ES-I3 (cell line): ENCODE results near the gene CEACAM1.
"Not testable (repeated sequence)": the region's sequence is repeated elsewhere in the genome, so short reads cannot be mapped to it uniquely, and the experiment has no call there.

Experiments used
- H3K36me3 ChIP-seq: 2 replicates; pipeline ENCODE4 v1.6.1; 2013; ENCODE audit warnings: mild to moderate bottlenecking, low read length, control low read depth, moderate library complexity; ENCODE audit not compliant: insufficient read depth
- H3K4me1 ChIP-seq: 2 replicates; pipeline ENCODE4 v1.6.1; 2013; ENCODE audit warnings: mild to moderate bottlenecking, control low read depth, low read length; ENCODE audit not compliant: insufficient read depth
- H3K9ac ChIP-seq: 2 replicates; pipeline ENCODE4 v1.6.1; 2013; ENCODE audit warnings: low read depth, mild to moderate bottlenecking, low read length, moderate library complexity
- H3K9me3 ChIP-seq: 2 replicates; pipeline ENCODE4 v1.6.1; 2013; ENCODE audit warnings: mild to moderate bottlenecking, low read length, moderate library complexity; ENCODE audit not compliant: control insufficient read depth, insufficient read depth

The CEACAM1 gene

DNA sequence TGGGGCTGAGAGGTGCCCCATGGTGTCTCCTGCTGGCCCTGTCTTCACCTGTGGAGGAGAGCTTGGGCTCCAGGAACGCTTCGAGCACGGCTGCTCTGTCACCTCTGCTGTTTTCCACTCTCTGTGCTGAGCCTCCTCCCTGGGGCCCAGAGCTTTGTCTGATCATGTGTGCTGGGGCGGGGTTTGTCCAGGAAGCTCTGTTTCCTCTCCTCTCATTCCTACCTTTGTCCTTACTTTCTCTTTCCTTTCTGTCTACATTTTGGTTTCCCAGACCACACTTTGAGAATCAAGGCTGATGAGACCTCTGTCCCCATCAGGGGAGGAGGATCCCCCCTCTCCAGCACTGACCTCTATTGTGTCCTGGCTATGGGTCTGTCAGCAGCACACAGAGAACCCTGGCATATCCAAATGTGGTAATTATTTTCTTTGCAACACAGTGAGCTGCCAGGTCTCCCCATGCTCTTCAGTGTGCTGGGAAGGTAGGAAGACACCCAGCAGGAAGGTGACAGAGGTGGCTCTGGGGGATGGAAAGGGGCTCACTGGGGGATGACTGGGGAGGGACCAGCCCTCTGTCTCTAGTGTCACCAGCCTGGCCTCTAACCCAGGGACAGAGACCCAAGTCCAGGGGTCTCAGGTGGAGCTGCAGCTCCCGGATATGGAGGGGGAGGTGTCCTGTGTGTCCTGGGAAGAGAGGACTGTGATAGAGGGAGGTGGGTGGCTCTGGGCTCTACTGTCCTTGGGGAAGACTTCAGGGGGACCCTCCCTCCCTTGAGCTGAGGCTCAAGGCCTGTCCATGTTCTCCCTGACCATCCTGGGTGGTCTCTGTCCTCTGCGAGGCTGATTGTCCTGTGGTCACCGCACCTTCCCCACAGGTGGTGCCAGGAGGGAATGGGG is at the start of gene CEACAM1:
Gene CEACAM1 (minus strand): TSS at position 128 of the 894 bp plus-strand sequence. CDS start 107 bp downstream, at position 21.
- peaks cover 11% of the 10 kb centered on the region; the same call in 1 of the 2 replicates for H3K4me1 ChIP-seq
- no peak within 1 kb of the TSS for H3K9ac ChIP-seq
- H3K36me3 ChIP-seq, result no peaks in the 10 kb centered on the region
- no peaks in the 10 kb centered on the region for H3K9me3 ChIP-seq

DNA sequence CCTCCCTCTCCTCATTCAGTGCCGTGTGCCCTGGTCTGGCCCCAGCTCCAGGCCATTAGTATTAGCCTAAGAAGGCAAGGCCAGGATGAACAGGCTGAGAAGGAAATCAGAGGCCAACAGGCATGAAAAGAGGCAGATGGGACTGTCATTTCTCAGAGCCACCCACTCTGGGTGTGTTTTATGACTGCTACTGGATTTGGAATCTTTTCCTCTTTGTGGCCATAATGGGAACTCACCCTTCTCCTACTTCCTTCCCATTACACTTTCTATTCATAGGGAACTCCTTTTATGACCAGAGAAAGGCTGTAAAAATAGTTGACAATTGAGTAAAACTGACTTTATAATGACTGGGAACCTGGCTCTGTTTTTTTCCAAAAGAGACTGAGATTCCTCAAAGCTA is 48.7 kb upstream of the CEACAM1 start:
- 0 out of 2 replicates have a peak, but pooled peaks cover 3% of the 10 kb centered on the region for H3K4me1 ChIP-seq
- no peaks in the 10 kb centered on the region for H3K36me3 ChIP-seq
- no peaks in the 10 kb centered on the region for H3K9me3 ChIP-seq
- H3K9ac ChIP-seq, result no peak overlapping the region

DNA sequence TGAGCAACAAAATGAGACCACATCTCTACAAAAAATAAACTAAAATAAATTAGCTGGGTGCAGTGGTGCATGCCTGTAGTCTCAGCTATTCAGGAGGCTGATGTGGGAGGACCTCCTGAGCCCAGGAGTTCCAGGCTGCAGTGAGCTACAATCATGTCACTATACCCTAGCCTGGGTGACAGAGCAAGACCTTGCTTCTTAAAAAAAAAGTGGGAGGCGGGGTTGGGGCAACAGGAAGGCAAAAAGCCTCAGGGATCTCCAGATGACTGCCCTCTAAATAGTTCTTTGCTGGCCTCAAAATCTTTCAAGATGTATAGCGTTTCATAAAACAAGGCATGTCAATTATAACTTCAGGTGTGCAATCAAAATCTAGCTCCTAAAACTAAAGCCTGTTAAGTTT is 48.0 kb upstream of the CEACAM1 start:
- no peak overlapping the region for H3K9ac ChIP-seq
- H3K9me3 ChIP-seq, result no peaks in the 10 kb centered on the region
- no peaks in the 10 kb centered on the region for H3K36me3 ChIP-seq
- H3K4me1 ChIP-seq, result 0 out of 2 replicates have a peak, but pooled peaks cover 3% of the 10 kb centered on the region

DNA sequence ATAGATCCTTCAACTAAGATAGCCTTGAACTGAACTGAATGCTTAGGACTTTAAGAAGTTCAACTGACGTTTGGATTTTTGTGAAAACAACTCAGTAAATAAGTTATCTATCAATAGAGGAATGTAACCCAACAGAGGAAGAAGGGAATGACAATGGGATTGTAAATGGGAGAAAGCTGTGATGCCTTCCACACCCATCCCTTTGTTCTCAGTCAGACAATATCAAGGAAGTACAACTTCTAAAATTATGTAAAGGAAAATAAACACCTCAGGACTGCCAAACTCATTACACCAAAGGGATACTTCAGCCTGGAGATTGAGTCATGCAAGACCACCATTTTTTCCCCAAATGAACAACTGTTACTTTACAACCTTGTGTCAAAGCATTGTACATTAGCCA is 45.4 kb upstream of the CEACAM1 start:
- Histone ChIP-seq H3K4me1 (0 out of 2 replicates have a peak, but pooled peaks cover 3% of the 10 kb centered on the region), H3K9ac (no peak overlapping the region), H3K36me3 (no peaks in the 10 kb centered on the region), H3K9me3 (no peaks in the 10 kb centered on the region)

DNA sequence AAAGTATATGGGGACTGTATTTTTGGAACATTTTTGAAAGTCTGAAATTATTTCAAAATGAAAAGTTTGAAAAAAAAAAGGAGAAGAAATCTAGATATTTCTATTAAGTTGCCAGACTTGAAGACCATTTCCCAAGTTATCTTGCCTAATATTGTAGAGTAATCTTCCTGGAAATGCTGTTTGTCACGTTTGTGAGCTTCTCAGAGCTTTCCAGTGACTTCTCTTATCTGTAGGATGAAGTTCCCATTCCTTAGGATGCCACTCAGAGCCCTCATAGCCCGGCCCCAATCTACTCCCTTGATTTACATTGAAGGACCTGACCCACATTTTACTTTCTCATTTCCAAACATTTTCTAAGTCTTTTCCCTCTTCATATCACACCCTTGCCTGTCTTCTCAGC is 42.8 kb upstream of the CEACAM1 start:
- H3K9ac ChIP-seq, result no peak overlapping the region
- 0 out of 2 replicates have a peak, but pooled peaks cover 3% of the 10 kb centered on the region for H3K4me1 ChIP-seq
- no peaks in the 10 kb centered on the region for H3K36me3 ChIP-seq
- H3K9me3 ChIP-seq, result no peaks in the 10 kb centered on the region

DNA sequence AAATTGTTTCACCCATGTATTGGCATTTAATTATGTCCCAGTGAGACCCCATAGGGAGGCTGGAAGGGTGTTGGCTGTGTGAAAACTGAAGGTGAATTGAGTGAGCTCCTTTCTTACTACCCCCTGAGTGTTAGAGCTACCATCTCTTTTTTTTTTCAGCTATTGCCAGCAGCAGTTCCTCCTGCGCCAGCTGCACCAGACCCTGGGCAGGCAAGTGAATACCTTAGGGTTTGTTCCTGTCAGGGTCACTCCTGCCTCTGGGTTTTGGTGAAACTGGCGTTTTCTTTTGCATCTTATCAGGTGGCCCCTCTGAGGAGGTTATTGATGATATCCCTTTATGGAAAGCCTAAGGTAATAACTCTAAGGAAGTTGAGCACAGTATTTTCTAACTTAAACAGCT is 40.9 kb upstream of the CEACAM1 start:
- H3K4me1 ChIP-seq, result 0 out of 2 replicates have a peak, but pooled peaks cover 3% of the 10 kb centered on the region
- no peaks in the 10 kb centered on the region for H3K9me3 ChIP-seq
- no peak overlapping the region for H3K9ac ChIP-seq
- H3K36me3 ChIP-seq, result no peaks in the 10 kb centered on the region

DNA sequence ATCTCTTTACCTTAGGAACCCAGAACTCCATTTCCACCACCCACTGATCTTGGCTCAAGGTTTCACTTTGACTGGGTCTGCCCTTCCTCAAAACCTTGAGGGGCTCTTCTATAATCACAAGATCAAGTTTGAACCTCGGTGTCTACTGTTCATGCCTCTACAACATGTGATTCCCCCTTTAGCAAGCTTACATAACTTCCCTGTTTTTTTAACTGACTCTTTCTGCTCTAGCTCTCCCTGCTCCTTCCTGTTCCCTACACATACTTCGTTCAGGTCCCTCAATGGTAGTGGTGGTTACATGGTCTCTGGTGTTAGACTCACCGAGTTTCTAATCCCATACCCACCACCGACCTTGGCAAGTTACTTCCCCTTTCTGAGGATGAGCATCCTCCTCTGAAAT is 39.7 kb upstream of the CEACAM1 start:
- Histone ChIP-seq H3K4me1 (no peaks in the 10 kb centered on the region), H3K36me3 (no peaks in the 10 kb centered on the region), H3K9me3 (no peaks in the 10 kb centered on the region), H3K9ac (no peak overlapping the region)

DNA sequence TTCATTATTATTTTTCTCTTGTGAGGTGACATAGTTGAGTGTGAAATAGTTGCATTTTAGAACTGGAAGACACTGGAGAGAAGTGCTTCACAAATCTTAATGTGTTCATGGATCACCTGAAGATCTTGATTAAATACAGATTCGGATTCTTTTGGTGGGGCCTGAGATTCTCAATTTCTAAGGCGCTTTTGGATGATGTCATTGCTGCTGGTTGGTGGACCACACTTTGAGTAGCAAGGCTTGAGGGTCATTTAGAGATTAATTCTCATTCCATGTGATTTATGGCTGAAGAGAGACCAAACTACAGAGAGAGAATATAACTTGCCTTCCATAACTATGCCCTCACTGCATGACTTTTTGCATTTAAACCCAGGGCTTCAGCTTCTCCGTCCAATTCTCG is 39.3 kb upstream of the CEACAM1 start:
- H3K9me3 ChIP-seq, result no peaks in the 10 kb centered on the region
- H3K4me1 ChIP-seq, result no peaks in the 10 kb centered on the region
- H3K9ac ChIP-seq, result no peak overlapping the region
- H3K36me3 ChIP-seq, result no peaks in the 10 kb centered on the region

DNA sequence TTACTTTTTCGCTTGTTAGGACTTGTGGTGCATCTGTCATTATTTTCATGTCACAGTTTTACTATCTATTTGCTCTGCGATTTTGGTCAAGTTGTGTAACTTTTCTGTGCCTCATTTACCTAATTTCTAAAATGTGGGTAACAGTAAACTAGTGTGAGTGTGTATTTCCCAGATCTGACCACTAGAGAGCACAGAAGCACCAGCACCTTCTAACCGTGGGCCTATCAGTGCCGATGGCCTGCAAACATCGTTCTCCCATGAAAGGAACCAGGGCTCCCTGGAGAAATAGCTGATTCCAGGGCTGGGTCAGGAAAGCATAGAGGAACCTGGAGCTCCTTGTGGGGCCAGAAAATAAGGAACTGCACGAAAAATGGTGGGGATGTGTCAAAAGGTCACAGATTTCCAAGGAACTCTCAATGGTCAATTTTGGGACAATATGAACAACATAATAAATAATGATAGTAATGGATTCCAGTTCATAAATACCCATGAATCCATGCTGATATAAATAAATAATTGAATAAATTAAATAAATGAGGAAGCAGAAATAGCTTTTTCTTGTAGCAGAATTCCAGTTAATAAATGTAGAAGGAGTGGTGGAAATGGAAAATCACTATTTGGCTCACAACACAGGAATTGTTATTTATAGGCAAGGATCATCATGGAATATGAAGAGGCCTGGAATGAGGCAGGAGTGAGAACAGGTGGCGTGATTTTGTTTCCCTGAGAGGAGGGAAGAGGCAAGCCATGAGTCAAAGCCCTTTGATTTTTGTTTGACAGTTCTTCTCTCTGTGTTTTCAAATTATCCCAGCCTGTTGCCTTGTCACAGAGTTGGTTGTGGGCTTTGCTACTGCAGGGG is 35.3 kb upstream of the CEACAM1 start:
- Histone ChIP-seq H3K9me3 (no peaks in the 10 kb centered on the region), H3K4me1 (peaks cover 17% of the 10 kb centered on the region), H3K36me3 (no peaks in the 10 kb centered on the region), H3K9ac (no peak overlapping the region)

DNA sequence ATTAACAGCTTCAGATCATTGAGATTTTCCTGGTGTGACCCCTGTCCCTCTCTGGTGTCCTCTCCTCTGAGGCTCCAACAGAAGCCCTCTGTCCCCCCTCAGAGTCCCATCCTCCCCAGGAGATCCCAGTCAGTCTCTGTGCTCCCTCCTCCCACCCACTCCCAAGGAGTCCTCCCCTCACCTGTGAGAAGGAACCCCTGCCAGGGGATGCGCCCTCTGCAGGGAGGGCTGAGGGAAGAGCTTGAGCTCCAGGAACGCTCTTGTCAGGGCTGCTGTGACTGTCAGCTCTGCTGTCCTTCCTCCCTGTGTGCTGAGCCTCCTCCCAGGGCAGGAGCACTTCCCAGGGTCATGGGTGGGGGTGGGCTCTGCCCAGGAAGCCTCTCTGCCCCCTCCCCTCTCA is 33.2 kb upstream of the CEACAM1 start:
- peaks cover 22% of the 10 kb centered on the region for H3K4me1 ChIP-seq
- H3K9me3 ChIP-seq, result no peaks in the 10 kb centered on the region
- H3K9ac ChIP-seq, result no peak overlapping the region
- no peaks in the 10 kb centered on the region for H3K36me3 ChIP-seq

DNA sequence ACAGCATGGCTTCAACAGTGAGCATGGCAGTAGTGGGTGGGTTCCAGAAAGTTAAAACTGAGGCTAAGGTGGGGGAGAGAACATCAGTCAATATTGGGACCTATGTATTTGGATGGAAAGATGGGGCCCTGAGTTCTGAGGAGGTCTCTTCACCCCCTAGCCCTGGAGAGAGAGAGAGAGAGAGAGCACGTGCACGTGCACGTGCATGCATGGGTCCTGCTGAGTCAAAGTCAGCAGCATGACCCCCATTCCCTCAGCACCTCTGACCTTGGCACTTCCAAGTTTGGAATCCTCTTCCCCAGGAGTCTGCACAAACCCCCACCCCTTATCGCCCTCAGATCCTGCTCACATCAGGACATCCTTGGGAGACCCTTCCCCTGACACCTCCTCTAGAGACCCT is 32.5 kb upstream of the CEACAM1 start:
- no peaks in the 10 kb centered on the region for H3K9me3 ChIP-seq
- no peaks in the 10 kb centered on the region for H3K36me3 ChIP-seq
- H3K9ac ChIP-seq, result no peak overlapping the region
- H3K4me1 ChIP-seq, result peaks cover 24% of the 10 kb centered on the region

DNA sequence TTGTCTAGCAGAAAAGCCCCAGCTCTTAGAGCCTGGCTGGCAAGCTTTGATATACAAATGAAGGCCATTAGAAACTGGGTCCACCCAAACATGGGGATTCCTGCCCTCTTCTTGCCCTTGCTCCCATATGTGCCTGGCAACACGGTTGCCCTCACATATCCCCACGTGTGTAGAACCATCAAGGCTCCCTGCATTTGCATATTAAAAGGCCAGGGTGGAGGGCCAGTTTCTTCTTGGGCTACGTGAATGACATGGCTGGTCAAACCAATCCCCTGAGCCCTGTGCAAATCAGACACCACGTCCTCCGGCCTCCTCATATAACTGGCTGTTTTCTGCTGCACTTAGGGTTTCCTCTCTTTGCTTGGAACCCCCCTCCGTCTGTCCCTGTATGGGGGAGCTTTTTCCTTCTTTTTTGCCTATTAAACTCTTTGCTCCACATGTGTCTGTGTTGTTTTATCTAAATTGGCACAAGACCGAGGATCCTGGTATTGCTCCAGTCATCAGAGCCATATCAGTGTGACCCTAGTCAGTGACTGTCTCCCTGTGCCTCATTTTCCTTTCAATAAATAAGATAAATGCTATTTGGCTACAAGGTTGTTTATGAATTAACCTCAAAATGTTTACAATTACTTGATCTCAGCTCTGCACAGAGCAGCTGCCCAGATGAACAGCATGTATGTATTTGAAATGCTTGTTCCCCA is 30.3 kb upstream of the CEACAM1 start:
- no peaks in the 10 kb centered on the region for H3K36me3 ChIP-seq
- peaks cover 33% of the 10 kb centered on the region for H3K4me1 ChIP-seq
- no peaks in the 10 kb centered on the region for H3K9me3 ChIP-seq
- no peak overlapping the region for H3K9ac ChIP-seq

DNA sequence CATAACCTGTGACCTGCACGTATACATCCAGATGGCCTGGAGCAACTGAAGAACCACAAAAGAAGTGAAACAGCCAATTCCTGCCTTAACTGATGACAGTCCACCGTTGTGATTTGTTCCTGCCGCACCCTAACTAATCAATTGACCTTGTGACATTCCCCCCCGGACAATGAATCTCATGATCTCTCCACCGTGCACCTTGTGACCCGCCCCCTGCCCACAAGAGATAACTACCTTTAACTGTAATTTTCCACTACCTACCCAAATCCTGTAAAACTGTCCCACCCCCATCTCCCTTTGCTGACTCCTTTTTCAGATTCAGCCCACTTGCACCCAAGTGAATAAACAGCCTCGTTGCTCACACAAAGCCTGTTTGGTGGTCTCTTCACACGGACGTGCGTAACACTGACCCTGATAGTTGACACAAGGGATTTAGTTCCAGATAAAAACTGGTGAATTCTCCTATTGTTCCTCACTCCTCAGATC is 29.1 kb upstream of the CEACAM1 start:
- H3K36me3 ChIP-seq, H3K9ac ChIP-seq, H3K9me3 ChIP-seq: not testable (repeated sequence)
- H3K4me1 ChIP-seq, result peaks cover 33% of the 10 kb centered on the region

DNA sequence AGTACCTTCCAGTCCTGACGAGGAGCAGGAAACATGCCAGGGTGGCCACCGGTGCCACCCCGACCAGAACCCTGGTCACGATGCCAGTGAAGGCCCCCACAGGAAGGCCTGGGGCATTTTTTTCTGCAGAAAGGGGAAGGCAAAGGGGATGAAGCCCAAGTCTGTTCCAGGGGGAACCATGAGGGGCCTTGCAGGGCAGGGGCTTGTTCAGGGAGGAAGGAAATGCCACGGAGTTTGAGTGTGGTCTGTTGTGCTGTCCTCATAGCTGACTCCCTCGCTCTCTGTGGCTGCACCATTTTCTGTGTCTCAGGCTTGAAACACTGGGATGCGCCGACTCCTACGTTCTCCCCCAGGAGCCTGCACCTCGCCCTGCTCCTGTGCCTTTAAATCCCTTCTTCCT is 27.5 kb upstream of the CEACAM1 start:
- Histone ChIP-seq H3K9ac (no peak overlapping the region), H3K36me3 (no peaks in the 10 kb centered on the region), H3K4me1 (peaks cover 33% of the 10 kb centered on the region), H3K9me3 (peaks cover 3% of the 10 kb centered on the region; the same call in 1 of the 2 replicates)
